Measurements from ENCODE around the gene CADPS. TPM values are rescaled to one million over a fixed set of nuclear protein-coding genes. Genes with fewer than 3 reads are reported as not detected.

Gene CADPS
- total and polyA plus RNA-seq, 2 of the 4 experiments (the other 2 are of a cell fraction), result not detected

DNA sequence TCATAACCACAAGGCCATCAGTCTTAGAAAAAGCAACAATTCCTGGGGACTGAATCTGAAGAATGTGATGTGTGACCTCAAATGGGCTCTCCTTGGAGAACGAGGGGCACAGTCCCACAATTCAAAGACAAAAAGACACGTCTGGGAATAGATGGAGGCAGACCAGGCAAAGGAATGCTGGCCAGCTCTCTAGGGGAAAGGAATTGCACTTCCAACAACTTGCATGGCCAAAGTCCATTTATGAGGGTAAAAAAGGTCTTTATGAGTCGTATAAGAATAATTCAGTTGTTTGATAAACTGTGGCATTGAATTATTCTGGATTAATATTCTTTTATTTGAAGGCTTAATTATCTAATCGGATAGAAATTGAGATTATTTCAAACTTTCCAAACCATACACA, 321.4 kb downstream of the CADPS start:
- no peak overlapping the region for H3K23ac ChIP-seq (ENCODE audit: low read depth, low read length)
- no peak overlapping the region for H2AK5ac ChIP-seq (ENCODE audit: low read depth, low read length)
- in situ Hi-C loops (cut with MboI; ENCODE audit: low sequenced_read_pairs) (loop anchor here (10.0 kb wide), 1 partner anchor 349 kb away; no protein-coding TSS in a partner anchor), intact Hi-C loops (cut with micrococcal nuclease) (no loop called here), dilution Hi-C loops (cut with HindIII; ENCODE audit: low sequenced_read_pairs, unreplicated experiment) (no loop called here)
- H4K8ac ChIP-seq (ENCODE audit: low read depth in 2 of 2, low read length in 2 of 2), result no peak overlapping the region
- no peak overlapping the region for H3K4me3 ChIP-seq (ENCODE audit: insufficient read depth, low read depth, low read length)
- no peaks in the 10 kb centered on the region for H3K9me1 ChIP-seq (ENCODE audit: insufficient read depth, low read length)
- ATAC-seq (ENCODE audit: low read depth) (no peak), DNase-seq (no peak)
- no peaks in the 10 kb centered on the region for H3K79me1 ChIP-seq (ENCODE audit: low read depth in 1 of 2, low read length in 2 of 2)
- no peaks in the 10 kb centered on the region for H3K4me1 ChIP-seq (ENCODE audit: control insufficient read depth, insufficient read depth, low read length)
- H4K91ac ChIP-seq (ENCODE audit: insufficient read depth, low read depth, low read length), result no peak overlapping the region
- no CpG with 5 or more reads among the region's 4 CpGs for WGBS, 2 experiments (ENCODE audit: extremely low coverage in 2 of 2, insufficient read length in 1 of 2)
- peaks cover 8% of the 10 kb centered on the region for H3K27me3 ChIP-seq (ENCODE audit: control insufficient read depth, insufficient read depth, low read length)
- no peak overlapping the region for H3K56ac ChIP-seq (ENCODE audit: extremely low read depth, insufficient read depth, low read length)
- no peak overlapping the region for H3K27ac ChIP-seq (ENCODE audit: insufficient read depth, low read length)
- TF ChIP-seq, protein P1, sequence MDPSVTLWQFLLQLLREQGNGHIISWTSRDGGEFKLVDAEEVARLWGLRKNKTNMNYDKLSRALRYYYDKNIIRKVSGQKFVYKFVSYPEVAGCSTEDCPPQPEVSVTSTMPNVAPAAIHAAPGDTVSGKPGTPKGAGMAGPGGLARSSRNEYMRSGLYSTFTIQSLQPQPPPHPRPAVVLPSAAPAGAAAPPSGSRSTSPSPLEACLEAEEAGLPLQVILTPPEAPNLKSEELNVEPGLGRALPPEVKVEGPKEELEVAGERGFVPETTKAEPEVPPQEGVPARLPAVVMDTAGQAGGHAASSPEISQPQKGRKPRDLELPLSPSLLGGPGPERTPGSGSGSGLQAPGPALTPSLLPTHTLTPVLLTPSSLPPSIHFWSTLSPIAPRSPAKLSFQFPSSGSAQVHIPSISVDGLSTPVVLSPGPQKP (IDR thresholded peaks at IDR 0.05; ENCODE audit: borderline replicate concordance, low read depth, low read length), result no peak
- no peak for TF ChIP-seq CEBPB (IDR thresholded peaks at IDR 0.05; ENCODE audit: low read depth, low read length)
- no peak for TF ChIP-seq CHD1 (IDR thresholded peaks at IDR 0.05; ENCODE audit: low read depth, low read length)
- TF ChIP-seq, protein P2, sequence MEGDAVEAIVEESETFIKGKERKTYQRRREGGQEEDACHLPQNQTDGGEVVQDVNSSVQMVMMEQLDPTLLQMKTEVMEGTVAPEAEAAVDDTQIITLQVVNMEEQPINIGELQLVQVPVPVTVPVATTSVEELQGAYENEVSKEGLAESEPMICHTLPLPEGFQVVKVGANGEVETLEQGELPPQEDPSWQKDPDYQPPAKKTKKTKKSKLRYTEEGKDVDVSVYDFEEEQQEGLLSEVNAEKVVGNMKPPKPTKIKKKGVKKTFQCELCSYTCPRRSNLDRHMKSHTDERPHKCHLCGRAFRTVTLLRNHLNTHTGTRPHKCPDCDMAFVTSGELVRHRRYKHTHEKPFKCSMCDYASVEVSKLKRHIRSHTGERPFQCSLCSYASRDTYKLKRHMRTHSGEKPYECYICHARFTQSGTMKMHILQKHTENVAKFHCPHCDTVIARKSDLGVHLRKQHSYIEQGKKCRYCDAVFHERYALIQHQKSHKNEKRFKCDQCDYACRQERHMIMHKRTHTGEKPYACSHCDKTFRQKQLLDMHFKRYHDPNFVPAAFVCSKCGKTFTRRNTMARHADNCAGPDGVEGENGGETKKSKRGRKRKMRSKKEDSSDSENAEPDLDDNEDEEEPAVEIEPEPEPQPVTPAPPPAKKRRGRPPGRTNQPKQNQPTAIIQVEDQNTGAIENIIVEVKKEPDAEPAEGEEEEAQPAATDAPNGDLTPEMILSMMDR (conservative IDR thresholded peaks at IDR 0.05; ENCODE audit: low read depth, low read length), result no peak
- TF ChIP-seq BHLHE40 (IDR thresholded peaks at IDR 0.05; ENCODE audit: low read depth, low read length), result no peak
- no peak for TF ChIP-seq MAZ (IDR thresholded peaks at IDR 0.05; ENCODE audit: borderline replicate concordance, low read depth, low read length)
- TF ChIP-seq SMC3 (IDR thresholded peaks at IDR 0.05; ENCODE audit: low read depth, low read length), result no peak
- no peak for TF ChIP-seq RAD21 (IDR thresholded peaks at IDR 0.05; ENCODE audit: low read length)
- TF ChIP-seq MAFK (IDR thresholded peaks at IDR 0.05; ENCODE audit: low read depth, low read length), result no peak
- no peak for TF ChIP-seq NFE2L2 (IDR thresholded peaks at IDR 0.05; ENCODE audit: low read depth, low read length)
- no peak for TF ChIP-seq RCOR1 (IDR thresholded peaks at IDR 0.05; ENCODE audit: insufficient replicate concordance, low read length)
- TF ChIP-seq FOS (IDR thresholded peaks at IDR 0.05; ENCODE audit: low read depth, low read length), result no peak
- no peak for TF ChIP-seq MXI1 (IDR thresholded peaks at IDR 0.05; ENCODE audit: borderline replicate concordance, low read depth, low read length)
- TF ChIP-seq, protein P3, sequence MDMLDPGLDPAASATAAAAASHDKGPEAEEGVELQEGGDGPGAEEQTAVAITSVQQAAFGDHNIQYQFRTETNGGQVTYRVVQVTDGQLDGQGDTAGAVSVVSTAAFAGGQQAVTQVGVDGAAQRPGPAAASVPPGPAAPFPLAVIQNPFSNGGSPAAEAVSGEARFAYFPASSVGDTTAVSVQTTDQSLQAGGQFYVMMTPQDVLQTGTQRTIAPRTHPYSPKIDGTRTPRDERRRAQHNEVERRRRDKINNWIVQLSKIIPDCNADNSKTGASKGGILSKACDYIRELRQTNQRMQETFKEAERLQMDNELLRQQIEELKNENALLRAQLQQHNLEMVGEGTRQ (IDR thresholded peaks at IDR 0.05; ENCODE audit: low read depth, low read length), result no peak
- no peak for TF ChIP-seq RFX5 (IDR thresholded peaks at IDR 0.05; ENCODE audit: low read depth, low read length)
- no peak for TF ChIP-seq POLR2A (IDR thresholded peaks at IDR 0.05; ENCODE audit: low read depth, low read length)
- ChIA-PET CTCF (interaction anchor here (0.6 kb wide), 2 partner anchors 299 to 1923 kb away, joined by 3 to 4 read pairs; no protein-coding TSS in a partner anchor), POLR2A (ENCODE audit: unreplicated experiment) (no interaction called here)
- no peak overlapping the region for H2AK9ac ChIP-seq (replicated peaks; ENCODE audit: low read depth, low read length, poor library complexity)
- H3K14ac ChIP-seq (replicated peaks; ENCODE audit: low read depth, low read length), result no peak overlapping the region
- no peak overlapping the region for H2BK5ac ChIP-seq (ENCODE audit: low read depth, low read length, poor library complexity, severe bottlenecking)
- BruUV-seq (replicated peaks), result no TSS peak
- no peak overlapping the region for H2AFZ ChIP-seq (replicated peaks; ENCODE audit: low read length, poor library complexity)
- no peaks in the 10 kb centered on the region for H3K36me3 ChIP-seq (ENCODE audit: control insufficient read depth, insufficient read depth, low read length)
- no peaks in the 10 kb centered on the region for H4K20me1 ChIP-seq (ENCODE audit: insufficient read depth, low read length)
- no peak overlapping the region for H2BK15ac ChIP-seq (ENCODE audit: low read depth, low read length)
- no peak overlapping the region for H2BK20ac ChIP-seq (ENCODE audit: low read depth, low read length)
- no peak overlapping the region for H3K9ac ChIP-seq (ENCODE audit: low read depth, low read length)
- H3K9me3 ChIP-seq (ENCODE audit: control insufficient read depth, insufficient read depth, low read length), result no peaks in the 10 kb centered on the region
- H2BK120ac ChIP-seq (ENCODE audit: low read depth, low read length), result no peak overlapping the region
- H3K18ac ChIP-seq (ENCODE audit: low read depth, low read length), result no peak overlapping the region
- no peak overlapping the region for H3K4me2 ChIP-seq (ENCODE audit: low read depth, low read length)
- H3K4ac ChIP-seq (ENCODE audit: low read depth, low read length), result no peak overlapping the region
- no peak overlapping the region for H4K5ac ChIP-seq (ENCODE audit: low read depth, low read length)
